Pons (tissue), 1 donor: Measurements from ENCODE around the gene TEX54.
"Not testable (repeated sequence)": the region's sequence is repeated elsewhere in the genome, so short reads cannot be mapped to it uniquely, and the experiment has no call there.

ENCODE experiments used
- DNase-seq: peaks from one replicate; pipeline ENCODE4 v3.0.0-alpha.2; 2016; ENCODE audit warnings: low spot score

TEX54 gene

DNA sequence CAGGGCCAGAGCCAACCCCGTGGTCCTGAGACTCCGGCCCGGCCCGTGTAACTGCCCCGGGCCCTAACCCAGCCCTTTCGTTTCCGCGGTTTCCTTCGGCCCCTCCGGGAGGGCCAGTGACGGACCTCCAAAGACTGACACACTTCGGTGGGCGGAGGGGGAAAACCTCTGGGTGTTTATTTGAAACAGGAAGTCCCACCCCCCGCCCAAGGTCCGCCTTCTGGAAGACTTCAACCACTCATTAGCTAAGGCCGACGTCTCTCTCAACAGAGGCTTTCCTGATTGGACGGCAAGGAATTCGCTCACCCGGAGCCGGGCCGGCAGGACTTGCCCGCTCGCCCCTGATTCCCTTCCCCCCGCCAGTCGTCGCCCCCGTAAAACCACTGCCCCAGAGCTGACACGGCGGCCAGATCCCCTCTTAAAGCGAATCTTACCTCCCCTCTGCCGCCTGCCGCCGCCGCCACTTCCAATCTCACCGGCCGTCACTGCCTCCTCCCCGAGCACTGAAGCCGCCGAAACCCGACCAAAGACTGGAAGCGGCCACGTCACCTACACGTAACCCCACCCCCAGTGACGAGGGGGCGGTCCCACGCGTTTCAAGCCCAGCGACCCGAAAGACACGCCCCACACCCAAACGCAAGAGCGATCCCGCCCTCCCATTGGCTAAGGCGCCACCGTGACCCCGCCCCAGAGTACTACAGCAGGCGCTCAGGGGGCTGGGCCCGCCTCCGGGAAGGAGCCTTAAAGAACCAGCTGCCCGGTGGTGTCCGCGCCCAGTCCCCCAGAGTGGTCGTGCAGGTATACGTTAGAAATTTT, 913 bp downstream of the TEX54 start, which contains the start of gene STX5:
TSS of gene STX5 (minus strand) at position 532 of the 816 bp plus-strand sequence. CDS start 808 bp downstream, outside the sequence.
- peak; percentile 99 for DNase-seq

DNA sequence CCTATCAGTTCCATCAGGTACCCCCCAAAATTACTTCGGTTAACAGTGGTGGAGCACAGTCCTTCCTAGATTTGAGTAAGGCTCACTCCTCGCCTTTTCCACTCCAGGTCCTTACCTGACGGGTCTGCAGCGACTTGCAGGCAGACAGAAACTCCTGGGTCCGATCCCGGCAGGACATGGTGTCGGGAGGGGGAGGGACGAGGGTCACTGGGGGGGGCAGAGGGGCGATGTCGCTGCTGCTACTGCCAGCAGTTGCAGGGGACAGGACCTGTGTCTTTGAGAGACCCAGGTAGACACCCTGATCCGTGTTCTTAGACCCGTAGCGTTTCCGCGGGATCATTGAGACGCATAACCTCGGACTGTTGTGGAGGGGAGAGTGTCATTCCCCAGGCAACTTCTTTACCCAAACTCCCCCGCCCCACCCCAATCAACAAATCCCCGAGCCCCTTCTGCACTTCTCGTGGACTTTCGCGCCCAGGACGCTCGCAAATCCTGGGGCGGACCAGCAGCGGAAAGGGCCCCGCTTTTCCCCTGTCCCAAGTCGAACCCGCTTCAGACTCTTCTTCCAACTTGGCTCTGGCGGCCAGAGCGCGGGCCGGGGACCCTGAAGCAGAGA, 1.6 kb downstream of the TEX54 start:
- no peak for DNase-seq

DNA sequence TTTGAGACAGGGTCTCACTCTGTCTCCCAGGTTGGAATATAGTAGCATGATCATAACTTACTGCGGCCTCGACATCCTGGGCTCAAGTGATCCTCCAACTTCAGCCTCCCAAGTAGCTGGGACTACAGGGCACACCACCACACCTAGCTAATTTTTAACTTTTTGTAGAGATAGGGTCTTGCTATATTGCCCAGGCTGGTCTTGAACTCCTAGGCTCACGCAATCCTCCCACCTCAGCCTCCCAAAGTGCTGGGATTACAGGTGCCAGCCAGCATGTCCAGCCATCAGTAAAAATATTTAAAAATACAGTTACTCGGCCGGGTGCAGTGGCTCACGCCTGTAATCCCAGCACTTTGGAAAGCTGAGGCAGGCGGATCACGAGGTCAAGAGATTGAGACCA, 4.5 kb downstream of the TEX54 start:
- not testable (repeated sequence) for DNase-seq

DNA sequence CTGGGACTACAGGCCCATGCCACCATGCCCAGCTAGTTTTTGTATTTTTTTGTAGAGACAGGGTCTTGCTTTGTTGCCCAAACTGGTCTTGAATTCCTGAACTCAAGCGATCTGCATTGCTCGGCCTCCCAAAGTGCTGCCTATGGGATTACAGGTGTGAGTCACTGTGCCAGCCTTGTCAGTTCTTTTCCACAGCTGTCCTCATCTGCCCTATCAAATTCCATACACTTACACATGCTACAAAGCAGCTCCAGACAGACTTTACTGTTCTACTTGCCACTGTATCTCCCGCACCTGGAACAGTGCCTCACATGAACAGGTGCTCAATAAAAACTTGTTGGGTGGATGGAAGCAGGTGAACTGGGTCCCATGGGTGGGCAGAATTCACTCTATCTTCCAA, 9.0 kb downstream of the TEX54 start:
- no peak for DNase-seq

DNA sequence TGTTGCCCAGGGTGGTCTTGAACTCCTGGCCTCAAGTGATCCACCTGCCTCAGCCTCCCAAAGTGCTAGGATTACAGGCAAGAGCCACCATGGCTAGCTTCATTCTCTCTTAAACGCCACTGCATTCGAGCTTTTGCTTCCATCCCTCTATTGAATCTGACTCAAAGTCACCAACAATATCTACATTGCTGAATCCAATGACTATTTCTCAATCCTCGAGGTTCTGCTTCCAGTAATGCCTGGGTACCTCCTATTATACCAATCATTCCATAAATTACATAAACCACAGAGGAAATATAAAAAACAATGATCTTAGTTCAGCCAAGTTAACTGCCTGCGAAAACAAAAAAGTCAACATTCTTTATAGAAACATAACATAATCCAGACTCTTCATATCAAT, 15.5 kb downstream of the TEX54 start:
- DNase-seq, result no peak

DNA sequence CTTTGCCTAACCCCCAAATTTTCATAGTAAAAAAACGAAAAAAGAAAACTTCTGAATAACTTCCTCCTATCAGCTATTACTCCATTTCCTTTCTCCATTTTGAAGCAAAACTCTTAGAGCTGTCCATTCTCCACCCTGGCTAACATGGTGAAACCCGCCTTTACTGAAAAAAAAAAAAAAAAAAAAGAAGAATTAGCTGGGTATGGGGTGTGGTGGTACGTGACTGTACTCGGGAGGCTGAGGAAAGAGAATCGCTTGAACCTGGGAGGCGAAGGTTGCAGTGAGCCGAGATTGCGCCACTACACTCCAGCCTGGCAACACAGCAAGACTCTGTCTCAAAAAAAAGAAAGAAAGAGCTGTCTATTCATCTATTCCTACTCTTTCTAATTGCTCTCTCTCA, 16.1 kb downstream of the TEX54 start:
- no peak for DNase-seq

DNA sequence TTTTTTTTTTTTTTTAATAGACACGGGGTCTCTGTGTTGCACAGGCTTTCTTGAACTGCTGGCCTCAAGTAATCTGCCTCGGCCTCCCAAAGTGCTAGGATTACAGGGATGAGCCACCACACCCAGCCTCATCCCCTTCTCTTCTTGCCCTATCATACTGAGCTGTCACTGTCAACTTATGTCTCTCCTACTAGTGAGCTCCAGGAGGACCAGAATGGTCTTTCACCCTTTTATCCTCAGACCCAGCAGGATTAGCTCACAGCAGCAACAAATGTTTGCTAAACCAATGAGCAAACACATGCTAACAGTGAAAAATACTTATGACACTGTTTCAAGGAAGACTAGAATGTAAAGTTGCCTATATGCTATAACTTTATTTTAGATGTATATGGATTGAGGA, 21.0 kb downstream of the TEX54 start:
- DNase-seq, result no peak

DNA sequence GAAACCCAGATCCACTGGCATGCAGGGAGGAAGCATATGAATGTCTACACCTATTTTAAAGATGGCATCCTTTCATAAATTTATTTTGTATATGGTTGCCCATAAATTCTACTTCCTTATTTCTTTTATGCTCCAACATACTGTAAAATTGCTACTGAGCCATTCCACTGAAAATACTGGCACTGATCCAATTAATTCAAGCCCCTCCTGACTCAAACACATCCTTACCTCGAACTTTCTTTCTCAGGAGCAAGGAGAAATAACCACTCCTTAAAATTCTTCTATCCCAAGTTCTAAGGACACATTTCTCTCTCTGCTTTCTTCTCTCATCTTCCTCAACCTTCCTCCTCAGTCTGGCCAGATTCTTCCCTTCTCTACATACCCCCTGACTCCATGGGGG, 21.9 kb downstream of the TEX54 start:
- DNase-seq, result no peak

DNA sequence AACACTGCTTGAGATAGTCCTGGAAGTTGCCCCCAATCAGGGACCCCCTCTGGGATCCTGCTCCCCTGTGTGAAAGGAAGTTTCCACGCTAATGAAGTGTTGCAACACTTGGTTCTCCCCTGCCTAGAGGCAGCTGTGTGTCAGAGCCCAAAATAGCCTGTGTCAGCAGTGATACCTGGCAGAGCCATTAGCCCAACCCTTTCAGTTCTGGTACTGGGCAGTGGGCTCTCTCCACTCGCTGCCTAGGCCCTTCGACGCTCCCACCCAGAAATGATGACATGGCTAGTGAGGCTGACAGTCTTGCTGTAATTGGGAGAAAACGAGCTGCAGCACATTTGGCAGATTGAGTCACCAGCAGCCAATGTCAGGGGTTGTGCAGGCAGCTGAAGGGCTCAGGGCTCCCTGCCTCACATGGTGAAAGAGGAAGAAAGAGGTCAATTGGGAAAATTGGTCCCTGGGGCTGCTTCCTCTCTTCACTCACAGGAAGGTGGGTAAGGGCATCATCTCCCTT, 26.0 kb downstream of the TEX54 start:
- peak; percentile 39 for DNase-seq

DNA sequence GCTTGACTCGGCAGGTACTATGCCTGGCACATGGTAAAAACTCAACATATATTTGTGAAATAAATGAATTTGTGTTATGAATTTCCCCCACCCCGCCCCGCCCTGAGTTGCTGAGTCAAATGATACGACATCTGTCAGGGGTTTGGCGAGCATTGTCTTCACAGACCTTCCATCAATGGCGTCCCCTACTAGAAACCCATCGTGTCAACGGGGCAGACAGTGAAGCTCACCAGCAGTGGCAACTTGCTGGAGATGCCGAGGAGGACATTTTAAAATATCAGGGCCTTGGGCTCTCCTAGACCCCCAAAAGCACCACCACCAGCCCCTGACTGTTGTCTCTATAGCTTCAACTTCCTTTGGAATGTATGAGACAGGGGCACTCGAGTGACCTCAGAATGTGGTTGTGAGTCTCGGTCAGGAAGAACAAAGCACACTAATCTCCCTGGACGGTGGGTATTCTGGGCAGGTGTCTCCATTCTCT, 26.6 kb downstream of the TEX54 start:
- no peak for DNase-seq

DNA sequence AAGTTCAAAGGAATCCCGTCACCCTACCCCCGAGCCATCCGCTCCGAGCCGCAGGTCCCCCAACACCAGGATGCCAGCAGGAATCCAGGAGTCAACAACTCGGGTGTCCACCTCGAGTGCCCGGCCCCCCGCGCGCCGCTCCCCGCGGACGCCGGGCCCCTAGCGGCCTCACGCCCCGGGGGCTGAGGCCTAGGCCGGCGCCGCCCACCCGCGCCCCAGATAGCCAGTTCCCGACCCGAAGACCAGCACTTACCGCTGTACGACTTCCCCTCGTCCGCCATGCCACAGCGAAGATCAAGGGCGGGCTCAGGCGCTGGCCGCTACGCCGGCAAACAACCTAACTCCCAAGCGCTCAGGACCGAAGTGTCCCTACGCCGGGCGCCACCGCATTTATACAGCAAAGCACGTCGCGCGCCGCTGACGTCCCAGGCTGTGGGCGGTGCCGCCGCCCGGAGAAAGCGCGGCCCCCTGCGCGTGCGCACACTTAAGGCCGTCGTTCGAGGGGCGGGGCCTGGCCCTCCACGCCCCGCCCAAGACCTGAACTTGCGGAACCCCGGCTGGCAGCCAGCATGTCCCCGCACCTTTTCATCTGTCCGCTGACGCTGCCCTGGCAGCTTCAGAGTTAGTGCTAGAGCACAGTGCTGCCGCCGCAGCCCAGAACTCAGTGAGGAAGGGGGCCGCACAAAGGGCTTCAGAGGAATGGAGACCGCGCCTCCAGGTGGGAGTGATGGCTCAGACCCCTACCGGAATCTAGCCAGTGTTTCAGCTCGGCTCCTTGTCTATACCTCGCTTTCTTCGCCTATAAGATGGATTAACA, 27.4 kb downstream of the TEX54 start, which contains the start of gene NXF1:
TSS of gene NXF1 (minus strand) at position 365 of the 817 bp plus-strand sequence. CDS start at position 281, 84 bp downstream.
- peak; percentile 93 for DNase-seq

DNA sequence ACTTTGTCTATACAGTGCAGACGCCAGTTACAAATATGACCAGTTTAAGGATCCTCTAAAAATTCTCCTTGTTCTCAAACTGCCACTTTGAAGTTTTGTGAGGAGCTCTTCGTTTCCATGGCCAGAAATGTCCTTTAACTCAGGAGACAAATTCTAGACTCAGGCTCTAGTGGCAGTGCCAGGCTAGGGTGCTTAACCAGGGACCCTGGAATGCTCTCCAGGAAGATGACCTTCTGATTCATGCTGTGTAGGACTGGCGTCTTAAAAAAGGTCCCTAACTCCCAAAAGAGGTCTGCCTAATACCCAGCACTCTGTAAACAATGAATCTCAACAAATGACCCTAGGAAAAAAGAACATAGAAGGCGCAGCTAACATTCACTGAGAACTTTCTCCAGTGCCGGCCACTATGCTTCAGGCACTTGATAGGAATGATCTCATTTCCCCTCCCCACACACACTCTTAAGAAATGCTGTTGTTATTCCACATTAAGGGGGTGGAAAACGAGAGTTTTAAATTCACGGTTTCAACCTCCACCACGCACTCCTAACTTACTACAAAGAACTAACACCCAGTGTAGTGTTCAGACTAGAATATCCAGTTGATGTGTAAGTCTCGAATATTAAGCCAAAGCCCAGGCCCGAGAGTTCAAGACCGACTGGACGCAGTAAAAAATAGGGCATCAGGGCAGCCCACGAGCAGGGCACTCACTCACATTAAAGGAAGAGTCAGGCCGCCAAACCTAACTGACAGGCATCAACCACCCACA, 28.1 kb downstream of the TEX54 start:
- DNase-seq, result peak; percentile 30

DNA sequence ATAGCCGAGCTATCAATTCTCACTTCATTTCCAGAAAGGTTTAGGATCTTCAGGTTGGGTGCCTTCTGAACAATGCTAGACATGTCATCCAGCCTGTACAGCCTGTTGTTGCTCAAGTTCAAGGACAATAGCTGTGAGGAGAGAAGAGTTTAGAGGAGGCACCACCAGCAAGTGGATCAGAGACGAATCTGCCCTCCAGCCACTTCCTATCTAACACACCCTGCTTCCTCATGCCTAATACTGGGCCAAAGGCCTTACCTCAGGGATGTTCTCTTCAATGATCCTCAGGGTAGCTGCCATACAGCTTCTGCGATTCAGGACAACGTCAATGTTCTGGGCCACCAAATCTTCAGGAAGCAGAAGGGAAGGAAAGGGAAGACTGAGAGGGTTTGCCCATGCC, 31.6 kb downstream of the TEX54 start:
- no peak for DNase-seq

DNA sequence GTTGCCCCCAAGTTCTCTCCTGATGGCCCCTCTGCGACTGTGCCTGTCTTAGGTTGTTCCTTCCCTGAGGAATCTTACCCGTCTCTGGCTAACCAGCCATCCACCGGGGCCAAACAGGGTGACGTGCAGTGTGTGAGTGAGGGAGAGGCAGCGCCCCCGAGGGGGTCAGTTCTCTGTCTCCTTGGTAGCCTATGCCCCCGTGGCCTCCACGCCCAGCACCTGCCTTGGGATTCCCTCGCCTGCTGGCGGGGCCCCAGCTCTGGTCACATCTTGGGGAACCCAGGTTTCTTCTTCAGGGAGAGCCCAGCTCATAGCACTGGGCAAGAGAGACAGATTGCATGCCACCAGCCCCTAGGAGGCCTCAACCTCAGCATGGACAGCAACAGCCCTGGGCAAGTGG, 33.2 kb downstream of the TEX54 start:
- no peak for DNase-seq

DNA sequence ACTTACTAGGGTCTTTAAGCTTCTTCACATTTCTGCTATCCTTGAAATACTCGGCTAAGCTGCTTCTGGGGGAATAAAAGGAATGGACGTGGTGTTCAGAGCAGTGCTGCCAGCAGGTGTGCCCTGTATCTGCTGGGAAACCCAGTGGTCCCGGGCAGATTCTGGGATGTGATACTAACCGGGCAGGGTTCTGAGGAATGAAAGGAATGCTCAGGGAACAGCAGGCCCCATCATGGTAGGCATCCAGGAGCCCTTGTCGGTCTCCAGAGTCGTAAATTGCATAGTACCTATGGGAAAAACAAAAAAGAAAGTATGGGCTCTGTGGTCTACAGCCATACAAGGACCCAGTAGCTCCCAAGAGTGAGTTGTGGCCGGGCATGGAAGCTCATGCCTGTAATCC, 36.4 kb downstream of the TEX54 start:
- no peak for DNase-seq

DNA sequence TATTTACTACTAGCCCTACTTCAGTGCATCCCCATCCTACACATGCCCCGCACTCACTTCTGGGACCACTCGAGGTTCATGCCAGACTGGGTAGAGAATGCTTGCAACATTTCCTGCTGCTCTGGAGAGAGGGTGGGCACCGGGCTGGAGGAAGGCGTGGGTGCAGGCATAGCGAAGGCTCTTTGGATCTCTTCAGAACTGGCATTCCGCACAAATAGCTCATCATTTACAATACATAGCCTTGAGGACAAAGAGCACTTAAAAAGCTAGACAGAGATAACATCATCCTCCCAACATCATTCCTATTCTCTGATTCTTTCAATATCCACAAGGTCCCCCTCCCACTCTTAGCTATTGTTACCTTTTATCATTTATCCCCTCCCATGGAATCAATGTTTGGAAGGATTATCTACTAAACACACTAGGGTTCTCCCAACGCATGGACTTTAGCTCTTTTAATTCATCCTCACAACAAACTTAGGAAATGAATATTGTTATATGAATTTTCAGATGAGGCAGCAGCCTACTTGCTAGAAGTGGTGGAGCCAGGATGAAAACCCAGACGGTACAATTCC, 38.4 kb downstream of the TEX54 start:
- DNase-seq, result no peak

DNA sequence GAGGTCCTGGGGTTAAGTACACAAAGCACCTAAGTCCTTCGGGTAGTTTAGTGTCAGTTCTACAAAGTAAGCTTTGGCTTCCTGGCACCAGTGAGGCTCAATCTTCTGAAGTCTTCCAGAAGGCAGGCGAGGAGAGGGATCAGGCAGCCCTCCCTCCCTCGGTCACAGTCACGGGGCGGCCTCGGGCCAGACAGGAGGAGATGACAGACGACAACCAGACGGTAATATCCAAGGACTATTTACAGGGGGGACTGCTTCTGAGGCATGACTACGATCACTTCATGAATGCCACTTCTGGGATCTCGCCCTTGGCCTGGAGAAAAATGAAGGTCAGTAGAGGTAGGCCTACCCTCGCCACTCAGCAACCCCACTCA, 40.5 kb downstream of the TEX54 start:
- DNase-seq, result no peak

DNA sequence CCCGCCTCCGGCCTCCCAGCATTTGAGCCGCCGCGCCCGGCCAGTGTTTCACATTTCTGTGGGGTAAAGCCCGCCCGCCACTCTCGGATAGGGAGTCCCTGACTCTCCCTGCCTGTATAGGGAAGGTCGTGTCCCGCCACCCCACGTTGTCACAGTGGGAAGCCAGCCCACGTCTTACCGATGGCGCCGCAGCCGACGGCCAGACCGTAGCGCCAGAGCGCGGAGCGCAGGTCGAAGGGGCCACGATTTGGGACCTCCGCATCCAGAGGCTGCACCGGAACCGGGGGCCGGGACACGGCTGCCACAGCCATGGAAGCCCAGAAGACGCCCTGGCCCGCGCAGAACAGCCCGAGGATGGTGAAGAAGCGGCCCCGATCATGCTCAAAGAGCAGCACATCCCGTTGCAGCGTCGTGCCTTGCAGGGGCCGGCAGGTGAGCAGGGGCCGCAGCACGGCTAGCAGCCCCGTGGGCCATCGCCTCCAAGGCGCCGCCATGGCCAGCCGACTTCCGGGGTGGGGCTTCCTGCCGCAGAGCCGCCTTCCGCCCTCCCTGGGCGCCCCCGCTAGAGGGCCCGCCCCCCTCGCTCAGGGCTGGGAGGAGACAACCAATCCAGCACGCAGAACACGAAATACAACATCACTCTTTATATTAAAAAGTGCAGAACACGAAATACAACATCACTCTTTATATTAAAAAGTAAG, 41.0 kb downstream of the TEX54 start, which contains the start of gene TMEM223:
TSS of gene TMEM223 (minus strand) at position 506 of the 701 bp plus-strand sequence. CDS start at position 494, 12 bp downstream.
- DNase-seq, result peak; percentile 83

DNA sequence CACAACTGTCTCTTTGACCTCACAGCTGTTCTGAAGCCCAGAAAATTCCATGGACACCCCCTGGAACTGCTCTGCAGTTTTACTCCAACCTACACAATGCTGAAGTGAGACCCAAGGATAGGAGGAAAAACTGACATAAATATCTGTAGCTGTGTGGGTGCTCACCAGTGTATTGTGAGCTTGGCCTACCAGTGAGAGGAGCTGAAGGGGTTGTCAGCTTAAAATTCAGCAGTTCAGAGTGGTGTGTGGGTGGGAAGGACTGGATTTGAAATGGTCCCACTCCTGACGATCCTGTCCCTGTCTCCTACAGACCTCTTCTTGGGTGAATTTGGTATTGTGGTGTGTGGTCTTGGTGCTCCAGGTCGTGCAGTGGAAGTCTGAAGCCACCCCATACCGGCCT, 43.1 kb downstream of the TEX54 start:
- DNase-seq, result no peak

DNA sequence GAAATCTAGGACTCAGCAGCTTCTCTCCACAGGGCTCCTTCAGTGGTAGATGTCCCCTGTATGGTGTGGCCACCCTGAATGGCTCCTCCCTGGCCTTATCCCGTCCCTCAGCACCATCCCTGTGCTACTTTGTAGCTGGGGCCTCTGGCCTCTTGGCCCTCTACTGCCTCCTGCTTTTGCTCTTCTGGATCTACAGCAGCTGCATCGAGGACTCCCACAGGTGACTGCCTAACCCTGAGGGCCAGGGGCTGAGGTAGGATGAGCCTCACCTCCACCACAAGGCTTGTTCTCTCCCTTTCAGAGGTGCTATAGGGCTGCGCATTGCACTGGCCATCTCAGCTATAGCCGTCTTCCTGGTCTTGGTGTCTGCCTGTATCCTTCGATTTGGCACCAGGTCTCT, 43.6 kb downstream of the TEX54 start:
- DNase-seq, result no peak
